Fibroblast of mammary gland (primary cell): ENCODE measurements around the gene JCHAIN.

Experiments
- DNase-seq: peaks from one replicate; pipeline ENCODE4 v3.0.0-alpha.2; 2010; ENCODE audit warnings: low read depth
- H3K4me3 ChIP-seq: 2 replicates; pipeline ENCODE4 v1.5.1; 2011; ENCODE audit warnings: low read depth, mild to moderate bottlenecking, low read length, moderate library complexity; ENCODE audit not compliant: control insufficient read depth
- CTCF ChIP-seq: conservative IDR thresholded peaks from 2 replicates; pipeline ENCODE4 v1.5.1; 2011; ENCODE audit warnings: low read depth, low read length, inconsistent platforms; ENCODE audit not compliant: control insufficient read depth, insufficient read depth

Gene JCHAIN

DNA sequence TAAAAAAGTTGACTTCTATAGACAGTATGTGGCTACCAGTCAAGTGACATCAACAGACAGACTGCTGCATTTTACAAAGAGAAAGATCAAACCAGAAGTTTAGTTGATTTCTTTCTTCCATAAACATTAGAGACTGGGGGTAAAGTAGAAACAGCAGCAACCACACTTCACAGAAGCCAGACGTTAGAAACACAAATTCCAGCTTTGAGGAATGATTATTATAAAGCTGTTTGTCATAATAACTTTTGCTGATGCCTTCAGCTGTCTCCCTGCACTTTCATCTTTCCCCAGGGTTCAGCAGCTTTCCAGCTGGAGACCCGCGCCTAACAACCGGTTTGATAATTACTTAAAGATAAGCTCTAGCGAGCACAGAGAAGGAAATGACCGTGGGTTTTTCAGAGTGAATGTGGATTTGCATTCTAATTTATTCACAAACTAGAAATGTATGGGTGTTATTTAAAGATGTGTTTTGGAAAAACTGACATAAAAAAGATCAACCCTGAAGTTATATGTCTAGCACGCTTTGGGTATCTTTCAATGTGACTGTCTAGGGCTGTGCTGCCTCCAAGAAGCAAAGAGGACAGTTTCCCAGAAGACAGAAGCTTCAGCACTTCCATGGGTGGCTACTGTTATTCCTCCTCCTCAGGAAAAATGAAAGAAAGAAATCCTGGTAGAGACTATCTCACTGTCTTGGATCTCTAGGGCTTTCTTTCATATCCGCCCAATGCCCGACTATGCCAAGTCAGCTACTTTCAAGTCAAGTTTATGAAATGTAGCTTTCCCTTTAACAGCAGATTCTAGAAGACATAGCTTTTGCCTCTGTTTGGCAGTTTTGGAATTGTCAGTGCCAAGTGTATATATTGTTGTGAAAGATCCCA, 52.8 kb downstream of the JCHAIN start:
- no peak for DNase-seq
- no peak overlapping the region for H3K4me3 ChIP-seq
- no peak for TF ChIP-seq CTCF

DNA sequence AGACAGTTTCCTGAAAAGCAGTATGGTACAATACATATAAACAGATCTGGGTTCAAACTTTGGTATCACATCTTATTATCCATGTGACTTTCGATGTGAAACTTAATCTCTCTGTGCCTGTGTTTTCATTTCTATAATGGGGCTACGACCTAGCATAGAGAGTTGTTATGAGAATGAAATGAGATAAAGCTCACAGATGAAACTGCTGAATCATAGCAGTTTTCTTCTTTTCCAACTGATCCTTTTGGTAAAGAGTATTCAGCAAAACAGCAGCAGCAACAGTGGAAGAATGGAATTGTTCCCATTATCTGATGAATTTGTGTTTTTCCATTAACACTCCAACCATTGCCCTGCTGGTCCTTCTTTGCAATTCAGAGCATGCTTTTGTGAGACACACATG, 58.0 kb downstream of the JCHAIN start:
- no peak overlapping the region for H3K4me3 ChIP-seq
- TF ChIP-seq CTCF: no peak
- no peak for DNase-seq

DNA sequence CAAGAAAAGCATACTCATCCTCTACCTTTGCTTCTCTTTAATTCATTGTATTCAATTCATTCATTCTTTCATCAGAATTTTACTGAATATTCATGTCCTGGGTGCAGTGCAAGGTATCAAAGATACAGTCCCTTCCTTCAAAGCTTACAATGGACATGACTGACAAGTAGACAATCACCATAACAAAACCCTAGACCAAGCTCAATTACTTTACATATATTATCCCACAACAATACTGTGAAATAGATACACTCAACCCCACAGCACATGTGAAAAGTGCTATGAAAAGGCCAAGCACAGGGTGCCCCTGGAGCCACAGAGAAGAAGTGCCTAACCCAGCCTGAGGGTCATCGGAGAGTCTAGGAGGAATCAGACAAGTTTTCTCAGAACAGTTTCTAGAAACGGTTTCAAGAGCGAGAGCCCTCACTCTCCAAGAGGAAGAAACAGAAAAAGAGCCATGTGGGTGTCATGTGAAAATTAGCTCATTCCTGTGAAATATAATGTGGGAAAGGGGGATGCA, 58.9 kb downstream of the JCHAIN start:
- no peak for DNase-seq
- no peak overlapping the region for H3K4me3 ChIP-seq
- TF ChIP-seq CTCF: no peak

- H3K4me3 ChIP-seq: no peak overlapping the region
- no peak for DNase-seq
- no peak for TF ChIP-seq CTCF
These were observed 59.8 kb downstream of the JCHAIN start for GRCh38 chr4:70606459-70606858.
